Type B pancreatic cell (in vitro differentiated cells): ENCODE data around the gene POLN. TPM values are rescaled to one million over a fixed set of nuclear protein-coding genes. Genes with fewer than 3 reads are reported as not detected.
"Not testable (repeated sequence)": the region's sequence is repeated elsewhere in the genome, so short reads cannot be mapped to it uniquely, and the experiment has no call there.

Experiments used
- DNase-seq: peaks from one replicate; pipeline ENCODE4 v3.0.0; 2021; ENCODE audit warnings: mixed read lengths; ENCODE audit not compliant: unreplicated experiment; ENCODE audit errors: extremely low spot score
- H3K27ac Mint-ChIP-seq: 2 replicates; pipeline ENCODE4 v1.8.0; 2021; ENCODE audit warnings: mild to moderate bottlenecking, mixed read lengths
- H3K27me3 Mint-ChIP-seq: 2 replicates; pipeline ENCODE4 v1.8.0; 2021; ENCODE audit warnings: mixed read lengths
- H3K36me3 Mint-ChIP-seq: 2 replicates; pipeline ENCODE4 v1.8.0; 2021; ENCODE audit warnings: mixed read lengths
- H3K4me1 Mint-ChIP-seq: one replicate; pipeline ENCODE4 v1.8.0; 2021; ENCODE audit warnings: mixed read lengths; ENCODE audit not compliant: unreplicated experiment
- H3K4me3 Mint-ChIP-seq: 2 replicates; pipeline ENCODE4 v1.8.0; 2021; ENCODE audit warnings: mild to moderate bottlenecking, mixed read lengths
- H3K9me3 Mint-ChIP-seq: 2 replicates; pipeline ENCODE4 v1.8.0; 2021; ENCODE audit warnings: mixed read lengths
- total RNA-seq: library from RNA; stranded (reverse); gene quantifications from 2 replicates; pipeline ENCODE4 v1.2.1, GENCODE V29; 2021; ENCODE audit warnings: low replicate concordance
- TF ChIP-seq, protein P1 (sequence below): fragments of 200-600 bp; sonication (generic); conservative IDR thresholded peaks from 2 replicates; pipeline ENCODE4 v1.5.0; 2021; ENCODE audit warnings: antibody characterized with exemption, mild to moderate bottlenecking

The POLN gene
- total RNA-seq, 1 donor from 2014 or later, result 4.1 TPM

DNA sequence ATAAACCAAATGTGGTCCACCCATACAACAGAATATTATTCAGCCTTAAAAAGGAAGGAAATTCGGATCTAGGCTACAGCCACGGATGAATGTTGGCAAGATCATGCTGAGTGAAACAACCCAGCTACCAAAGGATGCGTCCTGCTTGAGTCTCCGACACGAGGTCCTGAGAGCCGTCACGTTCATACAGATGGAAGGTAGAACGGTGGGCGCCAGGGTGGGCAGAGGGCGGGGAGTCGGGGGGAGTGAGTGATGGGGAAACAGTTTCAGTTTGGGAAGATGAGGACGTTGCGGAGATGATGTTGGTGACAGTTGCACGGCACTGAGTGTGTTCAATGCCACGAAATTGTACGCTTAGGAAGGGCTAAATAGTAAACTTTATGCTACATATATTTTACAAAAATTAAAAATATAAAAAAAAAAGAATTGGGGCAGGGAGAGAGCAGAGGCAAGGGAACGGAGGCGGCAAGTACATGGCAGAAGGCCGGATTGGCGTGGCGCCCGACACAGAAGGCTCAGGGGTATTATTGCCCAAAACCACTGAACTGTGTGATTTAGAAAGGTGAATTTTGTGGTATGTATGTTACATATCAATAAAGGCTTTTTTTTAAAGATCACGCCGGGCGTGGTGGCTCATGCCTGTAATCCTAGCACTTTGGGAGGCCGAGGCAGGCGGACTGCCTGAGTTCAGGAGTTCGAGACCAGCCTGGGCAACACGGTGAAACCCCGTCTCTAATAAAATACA, 34.8 kb upstream of the POLN start:
- H3K9me3 Mint-ChIP-seq, result no peaks in the 10 kb centered on the region

DNA sequence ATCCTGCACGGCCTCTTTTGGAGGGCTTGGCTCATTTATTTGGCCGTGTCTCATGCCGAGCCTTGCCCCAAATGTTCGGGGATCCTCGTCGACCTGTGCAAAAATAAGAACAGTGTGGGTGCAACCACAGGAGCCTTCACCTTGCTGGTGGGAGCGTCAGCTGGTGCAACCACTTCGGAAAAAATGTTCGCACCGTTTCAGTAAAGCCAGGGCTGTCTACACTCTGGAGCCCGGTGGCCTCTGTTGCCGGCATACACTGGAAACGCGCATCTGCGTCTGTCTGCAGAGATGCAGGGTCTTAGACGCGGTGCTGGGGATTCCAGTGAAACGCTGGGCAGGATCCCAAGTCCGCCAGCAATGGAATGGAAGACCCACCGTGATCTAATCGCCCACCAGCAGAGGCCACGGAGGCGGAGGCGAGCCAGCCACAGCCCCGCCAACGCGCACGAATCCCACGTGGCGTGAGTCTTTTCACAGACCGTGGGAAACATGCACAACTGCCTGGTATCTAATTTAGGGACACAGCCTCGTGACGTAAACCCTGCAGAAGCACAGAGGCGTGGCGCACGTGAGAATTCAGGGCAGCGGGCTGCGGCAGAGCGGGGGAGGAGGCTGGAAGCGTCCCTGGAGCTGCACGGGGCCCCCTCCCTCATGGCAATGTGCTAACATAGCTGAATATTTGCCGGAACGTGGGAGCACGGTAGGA, 33.8 kb upstream of the POLN start:
- Mint-ChIP-seq H3K9me3 (no peaks in the 10 kb centered on the region), H3K4me3 (no peak overlapping the region), H3K4me1 (peaks cover 3% of the 10 kb centered on the region), H3K36me3 (no peaks in the 10 kb centered on the region), H3K27ac (no peak overlapping the region), H3K27me3 (no peaks in the 10 kb centered on the region)
- no peak for DNase-seq
- TF ChIP-seq, protein P1, sequence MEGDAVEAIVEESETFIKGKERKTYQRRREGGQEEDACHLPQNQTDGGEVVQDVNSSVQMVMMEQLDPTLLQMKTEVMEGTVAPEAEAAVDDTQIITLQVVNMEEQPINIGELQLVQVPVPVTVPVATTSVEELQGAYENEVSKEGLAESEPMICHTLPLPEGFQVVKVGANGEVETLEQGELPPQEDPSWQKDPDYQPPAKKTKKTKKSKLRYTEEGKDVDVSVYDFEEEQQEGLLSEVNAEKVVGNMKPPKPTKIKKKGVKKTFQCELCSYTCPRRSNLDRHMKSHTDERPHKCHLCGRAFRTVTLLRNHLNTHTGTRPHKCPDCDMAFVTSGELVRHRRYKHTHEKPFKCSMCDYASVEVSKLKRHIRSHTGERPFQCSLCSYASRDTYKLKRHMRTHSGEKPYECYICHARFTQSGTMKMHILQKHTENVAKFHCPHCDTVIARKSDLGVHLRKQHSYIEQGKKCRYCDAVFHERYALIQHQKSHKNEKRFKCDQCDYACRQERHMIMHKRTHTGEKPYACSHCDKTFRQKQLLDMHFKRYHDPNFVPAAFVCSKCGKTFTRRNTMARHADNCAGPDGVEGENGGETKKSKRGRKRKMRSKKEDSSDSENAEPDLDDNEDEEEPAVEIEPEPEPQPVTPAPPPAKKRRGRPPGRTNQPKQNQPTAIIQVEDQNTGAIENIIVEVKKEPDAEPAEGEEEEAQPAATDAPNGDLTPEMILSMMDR, result no peak

More for the DNA sequence above, 34.8 kb upstream of the POLN start:
- TF ChIP-seq, protein P1, result no peak
- DNase-seq, result no peak
- H3K4me1 Mint-ChIP-seq, result peaks cover 3% of the 10 kb centered on the region
- no peak overlapping the region for H3K4me3 Mint-ChIP-seq
- H3K36me3 Mint-ChIP-seq, result no peaks in the 10 kb centered on the region
- H3K27ac Mint-ChIP-seq, result no peak overlapping the region
- peaks cover 3% of the 10 kb centered on the region for H3K27me3 Mint-ChIP-seq

DNA sequence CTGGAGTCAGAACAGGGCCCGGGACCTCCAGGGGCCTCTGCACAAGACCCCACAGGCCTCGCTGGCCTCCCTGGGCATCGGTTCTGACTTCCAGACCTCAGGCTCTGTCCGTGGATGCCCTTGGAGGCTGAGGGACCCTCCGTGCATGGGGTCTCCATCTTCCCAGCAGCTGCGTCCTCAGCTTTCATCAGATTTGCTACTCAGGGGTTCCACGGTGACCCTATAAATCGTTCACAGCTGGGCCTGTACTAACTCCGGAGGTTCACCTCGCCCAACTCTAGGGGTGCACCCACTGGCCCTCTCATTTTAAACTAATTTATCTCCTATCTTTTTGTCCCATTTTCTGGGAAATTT, 33.1 kb upstream of the POLN start:
- H3K27ac Mint-ChIP-seq, H3K36me3 Mint-ChIP-seq, H3K9me3 Mint-ChIP-seq, H3K4me1 Mint-ChIP-seq, DNase-seq, H3K27me3 Mint-ChIP-seq, H3K4me3 Mint-ChIP-seq: not testable (repeated sequence)

DNA sequence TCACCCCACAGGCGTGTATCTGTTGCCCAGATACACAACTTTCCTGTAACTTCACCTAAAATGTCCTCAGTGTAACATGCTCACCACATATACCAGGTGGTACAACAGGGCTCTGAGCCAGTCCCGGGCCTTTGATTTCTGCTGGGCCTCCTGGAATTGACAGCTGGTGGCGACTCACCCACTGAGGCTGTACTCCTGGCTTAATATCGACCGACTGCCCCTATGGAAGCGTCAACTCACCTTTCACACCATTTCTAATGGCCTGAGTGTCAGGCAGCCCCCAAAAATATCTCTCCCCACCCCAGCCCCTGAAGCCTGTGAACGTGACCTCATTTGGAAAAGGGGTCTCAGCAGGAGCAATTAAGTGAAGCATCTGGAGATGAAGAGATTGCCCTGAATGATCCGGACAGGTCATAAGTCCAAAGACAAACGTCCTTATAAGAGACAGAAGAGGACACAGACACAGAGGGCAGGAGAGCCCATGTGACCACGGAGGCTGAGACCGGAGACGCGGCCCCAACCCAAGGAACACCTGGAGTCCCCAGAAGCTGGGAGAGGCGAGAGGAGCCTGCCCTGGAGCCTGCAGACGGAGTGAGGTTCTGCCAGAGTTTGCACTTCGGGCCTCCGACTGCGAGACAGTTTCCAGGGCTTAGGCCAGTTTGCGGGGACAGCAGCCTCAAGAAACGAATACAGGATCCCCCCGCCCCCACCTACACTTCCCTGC, 32.6 kb upstream of the POLN start:
- Mint-ChIP-seq H3K36me3 (no peaks in the 10 kb centered on the region), H3K4me3 (no peak overlapping the region), H3K9me3 (no peaks in the 10 kb centered on the region), H3K27me3 (no peaks in the 10 kb centered on the region), H3K27ac (no peak overlapping the region), H3K4me1 (peaks cover 3% of the 10 kb centered on the region)
- DNase-seq, result no peak
- TF ChIP-seq, protein P1, result no peak

DNA sequence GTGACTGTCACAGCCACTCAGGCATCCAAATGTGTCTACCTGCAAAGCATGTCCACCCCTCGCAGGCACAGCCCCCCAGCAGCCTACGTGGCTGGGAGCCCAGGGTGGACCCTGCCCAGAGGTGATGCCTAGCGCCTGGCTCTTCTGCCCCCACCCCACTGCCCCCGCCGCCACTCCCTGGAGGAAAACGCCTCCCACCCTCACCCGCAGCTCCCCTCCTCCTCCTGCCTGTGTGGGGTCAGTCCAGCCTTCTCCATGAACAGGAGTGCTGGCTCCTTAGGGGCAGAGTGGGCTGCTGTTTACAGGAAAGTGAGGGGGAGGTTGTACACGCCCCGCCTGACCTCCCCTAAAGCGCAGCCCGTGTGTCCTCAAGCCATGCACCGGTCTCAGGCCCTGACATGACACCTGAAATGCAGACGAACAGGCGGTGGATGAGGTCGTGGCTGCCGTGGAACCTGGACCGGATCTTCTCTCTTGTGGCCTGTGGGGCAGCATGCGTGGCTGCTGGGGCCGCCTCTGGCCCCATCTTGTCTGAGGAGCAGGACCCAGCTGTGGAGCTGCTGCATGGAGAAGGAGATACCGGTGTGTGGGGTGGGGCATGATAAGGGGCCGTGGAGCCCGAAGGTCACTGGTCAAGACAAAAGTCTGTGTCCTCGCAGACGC, 31.9 kb upstream of the POLN start:
- Mint-ChIP-seq H3K36me3 (no peaks in the 10 kb centered on the region), H3K4me1 (peaks cover 3% of the 10 kb centered on the region), H3K9me3 (no peaks in the 10 kb centered on the region), H3K27ac (no peak overlapping the region), H3K4me3 (no peak overlapping the region), H3K27me3 (no peaks in the 10 kb centered on the region)
- TF ChIP-seq, protein P1, result no peak
- DNase-seq, result no peak
